Panc1 (cell line): ENCODE results near the gene DNAJC2. TPM values are rescaled to one million over a fixed set of nuclear protein-coding genes. Genes with fewer than 3 reads are reported as not detected.

Experiments
- ATAC-seq: fragments of 200-7000 bp; cut with Tn5 transposase; 2 replicates; pipeline ENCODE4 v1.9.1; 2020; ENCODE audit warnings: mild to moderate bottlenecking, moderate library complexity
- BruUV-seq: library from RNA; stranded (reverse); fragments of 400-500 nt; replicated peaks from 2 replicates; lab custom pipeline; 2021; lab: Mats Ljungman, UMichigan
- CTCF ChIA-PET: fragments of 300-600 bp; sonication (Branson Sonifier 250); formaldehyde crosslinking; loops from one replicate; lab custom pipeline; 2022; ENCODE audit warnings: antibody characterized with exemption; lab: Charles Lee
- POLR2A ChIA-PET: fragments of 300-600 bp; sonication (Branson Sonifier 250); formaldehyde crosslinking; loops from one replicate; lab custom pipeline; 2022; ENCODE audit warnings: antibody characterized with exemption; lab: Charles Lee
- DNase-seq: peaks from one replicate; pipeline ENCODE4 v3.0.0-alpha.2; 2010; ENCODE audit warnings: low read depth, low spot score
- H3K27ac ChIP-seq: 2 replicates; pipeline ENCODE4 v1.5.1; 2011; ENCODE audit warnings: mild to moderate bottlenecking, low read length, inconsistent platforms
- H3K27me3 ChIP-seq: fragments of 200-500 bp; sonication (Bioruptor generic); 2 replicates; pipeline ENCODE4 v1.6.0; 2014; ENCODE audit warnings: low read length, inconsistent platforms; ENCODE audit not compliant: control insufficient read depth, insufficient read depth
- H3K36me3 ChIP-seq: fragments of 200-500 bp; sonication (Bioruptor generic); 2 replicates; pipeline ENCODE4 v1.5.1; 2014; ENCODE audit warnings: inconsistent platforms, mild to moderate bottlenecking, low read length, moderate library complexity; ENCODE audit not compliant: control insufficient read depth, insufficient read depth
- H3K4me1 ChIP-seq: 2 replicates; pipeline ENCODE4 v1.5.1; 2011; ENCODE audit warnings: inconsistent platforms, mild to moderate bottlenecking, low read length, moderate library complexity; ENCODE audit not compliant: control insufficient read depth, insufficient read depth
- H3K4me3 ChIP-seq, 2 experiments: 2 replicates each; pipeline ENCODE4 v1.5.1; 2011 to 2012; ENCODE audit warnings: low read depth in 2 of 2, low read length in 2 of 2, mild to moderate bottlenecking in 2 of 2, inconsistent platforms in 1 of 2, moderate library complexity in 1 of 2
- H3K9me3 ChIP-seq: fragments of 200-500 bp; sonication (Bioruptor generic); 2 replicates; pipeline ENCODE4 v1.5.1; 2014; ENCODE audit warnings: low read depth, mild to moderate bottlenecking, inconsistent platforms, low read length, moderate library complexity; ENCODE audit not compliant: control insufficient read depth, insufficient read depth
- CTCF ChIP-seq: fragments of 450-650 bp; IDR thresholded peaks from 2 replicates; pipeline ENCODE4 v1.5.1; 2017; ENCODE audit warnings: mild to moderate bottlenecking
- POLR2AphosphoS5 ChIP-seq: IDR thresholded peaks from 2 replicates; pipeline ENCODE4 v1.6.1; 2012; ENCODE audit warnings: mild to moderate bottlenecking, low read depth, low read length, moderate library complexity
- REST ChIP-seq, 2 experiments: IDR thresholded peaks; 2 replicates each; pipeline ENCODE4 v1.6.1; 2011 to 2012; ENCODE audit warnings: low read depth in 2 of 2, control low read depth in 1 of 2, low read length in 1 of 2, mild to moderate bottlenecking in 1 of 2, moderate library complexity in 1 of 2; ENCODE audit not compliant: insufficient read depth in 1 of 2
- SIN3A ChIP-seq: IDR thresholded peaks from 2 replicates; pipeline ENCODE4 v1.6.1; 2012; ENCODE audit warnings: low read depth, mild to moderate bottlenecking, low read length, moderate library complexity, borderline replicate concordance; ENCODE audit not compliant: insufficient read depth
- TCF7L2 ChIP-seq: IDR thresholded peaks from 2 replicates; pipeline ENCODE4 v1.6.1; 2011; ENCODE audit warnings: mild to moderate bottlenecking, low read depth, low read length, inconsistent platforms
- in situ Hi-C: cut with HindIII; loops from 2 replicates; pipeline ENCODE4 v1.10.0; 2016; ENCODE audit warnings: low sequenced_read_pairs, low pct_unique_long_range_greater_than_20kb
- intact Hi-C: fragments of 100-400 bp; cut with micrococcal nuclease; formaldehyde crosslinking; loops from one replicate; pipeline ENCODE4 v1.10.0; 2022; ENCODE audit not compliant: unreplicated experiment
- total RNA-seq: library from RNA; stranded (reverse); gene quantifications from one replicate; pipeline ENCODE4 v1.2.1, GENCODE V29; 2021; ENCODE audit not compliant: unreplicated experiment

The DNAJC2 gene
- total RNA-seq, 1 experiment from 2014 or later, result 56.1 TPM

DNA sequence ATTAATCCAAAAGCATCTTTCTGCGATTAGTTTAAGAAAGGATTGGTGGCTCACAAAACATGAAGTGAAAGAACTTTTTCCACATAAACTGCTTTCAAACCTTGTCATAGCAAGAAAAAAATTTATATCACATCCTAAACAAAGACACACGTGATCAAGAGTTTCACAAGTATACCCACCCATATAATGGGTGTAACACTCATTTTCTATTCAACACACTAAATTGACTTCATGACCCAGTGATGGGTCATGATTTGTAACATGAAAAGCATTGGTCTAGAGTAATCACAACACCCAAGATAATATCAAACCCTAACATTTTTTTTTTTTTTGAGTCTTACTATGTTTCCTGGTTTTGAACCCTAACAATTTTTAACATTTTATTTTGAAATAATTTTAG lies 29.7 kb downstream of the DNAJC2 start:
- intact Hi-C loops, result no loop called here
- BruUV-seq, result no TSS peak
- Histone ChIP-seq H3K36me3 (peaks cover 72% of the 10 kb centered on the region), H3K9me3 (no peaks in the 10 kb centered on the region), H3K27me3 (no peaks in the 10 kb centered on the region), H3K4me3 (no peak overlapping the region), H3K27ac (no peak overlapping the region), H3K4me1 (no peaks in the 10 kb centered on the region)
- ChIA-PET POLR2A (no interaction called here), CTCF (no interaction called here)
- in situ Hi-C loops, result no loop called here
- ATAC-seq, result no peak
- TF ChIP-seq POLR2AphosphoS5, result no peak
- no peak for TF ChIP-seq SIN3A
- TF ChIP-seq CTCF, result no peak
- no peak for DNase-seq

DNA sequence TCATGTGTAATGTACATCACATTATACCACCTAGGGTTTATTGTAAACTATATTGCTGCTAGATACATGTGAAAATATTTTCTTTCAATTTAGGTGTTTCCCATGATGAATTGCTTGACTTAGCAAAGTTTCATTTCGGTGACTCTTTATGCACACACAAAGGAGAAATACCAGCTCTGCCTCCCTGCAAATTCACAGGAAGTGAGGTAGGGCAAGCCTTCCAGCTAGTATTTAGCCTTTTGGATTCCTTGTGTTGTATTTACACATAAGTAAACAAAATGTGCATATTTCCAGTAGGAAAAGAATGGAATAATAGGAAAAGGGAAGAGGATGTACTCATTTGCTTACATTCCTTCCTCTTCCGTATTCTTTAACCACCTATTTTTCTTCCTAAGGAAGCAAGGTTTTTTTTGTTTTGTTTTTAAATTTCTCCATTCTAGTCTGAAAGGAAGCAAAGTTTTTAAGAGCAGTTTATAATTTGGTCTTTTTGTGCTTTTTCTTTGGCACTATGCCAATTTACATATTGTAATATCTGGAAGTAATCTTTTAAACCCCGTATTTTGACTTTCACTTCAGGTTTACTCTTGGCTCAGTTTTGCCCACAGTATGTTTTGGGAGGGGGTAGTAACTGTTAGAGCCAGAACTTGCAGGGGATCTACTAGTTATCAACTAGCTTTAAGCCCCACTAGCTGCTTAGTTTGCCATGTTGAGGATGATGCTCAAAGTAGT lies 36.9 kb downstream of the DNAJC2 start:
- POLR2A ChIA-PET, result interaction anchor here (1.0 kb wide), 1 partner anchor 9 kb away, joined by 4 read pairs; no protein-coding TSS in a partner anchor
- no peak overlapping the region for H3K4me3 ChIP-seq
- CTCF ChIA-PET, result interaction anchor here (0.5 kb wide), 1 partner anchor 67 kb away, joined by 7 read pairs; no protein-coding TSS in a partner anchor
- H3K9me3 ChIP-seq, result no peaks in the 10 kb centered on the region
- TF ChIP-seq TCF7L2 (no peak), REST (IDR thresholded peaks at IDR 0.05; ENCODE audit: insufficient read depth in 1 of 2, low read depth in 2 of 2, low read length in 1 of 2) (no peak), POLR2AphosphoS5 (no peak), SIN3A (no peak), CTCF (no peak)
- H3K36me3 ChIP-seq, result peaks cover 66% of the 10 kb centered on the region
- in situ Hi-C loops, result no loop called here
- intact Hi-C loops, result no loop called here
- no TSS peak for BruUV-seq
- no peaks in the 10 kb centered on the region for H3K27me3 ChIP-seq
- H3K4me1 ChIP-seq, result no peaks in the 10 kb centered on the region
- no peak overlapping the region for H3K27ac ChIP-seq
- DNase-seq (no peak), ATAC-seq (no peak)
